NCI-H2227 (cell line): ENCODE results near the gene PTP4A1.
"Not testable (repeated sequence)": the region's sequence is repeated elsewhere in the genome, so short reads cannot be mapped to it uniquely, and the experiment has no call there.

Experiments
- DNase-seq: peaks from one replicate; lab custom pipeline; 2025; ENCODE audit not compliant: unreplicated experiment; lab: John Stamatoyannopoulos, UW

PTP4A1 gene

DNA sequence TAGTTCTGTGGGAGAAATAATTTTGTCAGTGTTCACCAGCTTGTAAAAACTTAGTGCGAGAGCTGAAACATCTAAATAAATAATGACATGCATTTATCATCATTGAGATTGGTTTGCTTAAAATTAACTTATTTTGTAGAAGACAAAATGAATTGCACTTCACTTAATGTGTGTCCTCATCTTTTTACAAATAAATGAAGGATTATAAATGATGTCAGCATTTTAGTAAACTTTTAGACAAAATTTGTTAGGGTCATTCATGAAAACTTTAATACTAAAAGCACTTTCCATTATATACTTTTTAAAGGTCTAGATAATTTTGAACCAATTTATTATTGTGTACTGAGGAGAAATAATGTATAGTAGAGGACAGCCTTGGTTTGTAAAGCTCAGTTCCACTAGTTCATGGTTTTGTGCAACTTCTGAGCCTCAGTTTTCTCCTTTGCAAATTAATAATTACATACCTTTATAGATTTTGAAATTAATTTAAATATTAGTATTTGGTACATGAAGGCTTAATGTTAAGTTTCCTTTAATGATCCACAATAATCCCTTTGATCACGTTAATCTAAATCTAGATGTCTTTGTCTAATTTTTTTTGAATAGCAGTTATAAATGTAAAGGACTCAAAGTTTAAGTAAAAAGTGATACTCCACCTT lies 9.2 kb downstream of the PTP4A1 start:
- no peak for DNase-seq

DNA sequence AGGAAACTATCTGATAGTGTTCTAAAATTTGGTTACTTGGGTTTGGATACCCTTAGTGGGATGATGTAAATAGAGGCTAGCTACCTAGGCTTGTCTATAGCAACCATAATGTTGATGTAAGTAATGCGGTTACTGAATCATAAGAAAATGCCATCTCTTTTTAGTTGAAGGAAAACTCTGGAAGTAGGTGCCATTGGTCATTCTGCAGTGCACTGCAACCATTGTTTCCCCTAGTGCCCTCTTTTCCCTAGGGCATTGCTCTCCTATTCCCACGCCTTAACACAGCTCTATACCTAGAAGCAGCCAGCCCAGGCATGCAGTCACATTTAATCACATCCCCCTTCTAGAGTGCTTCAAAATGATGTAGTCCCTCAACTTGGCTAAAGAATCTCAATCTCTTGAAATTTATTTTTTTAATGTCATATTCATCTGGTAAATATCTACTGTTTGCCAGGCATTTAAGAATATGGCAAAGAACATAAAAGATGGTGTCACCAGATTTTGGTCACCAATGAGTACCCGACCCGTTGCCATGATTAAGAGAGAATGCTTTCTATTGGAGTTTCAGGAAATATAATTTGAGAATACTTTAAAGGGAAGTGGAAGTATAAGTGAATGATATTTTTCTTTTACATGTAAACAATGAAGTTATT lies 10.4 kb downstream of the PTP4A1 start:
- no peak for DNase-seq

DNA sequence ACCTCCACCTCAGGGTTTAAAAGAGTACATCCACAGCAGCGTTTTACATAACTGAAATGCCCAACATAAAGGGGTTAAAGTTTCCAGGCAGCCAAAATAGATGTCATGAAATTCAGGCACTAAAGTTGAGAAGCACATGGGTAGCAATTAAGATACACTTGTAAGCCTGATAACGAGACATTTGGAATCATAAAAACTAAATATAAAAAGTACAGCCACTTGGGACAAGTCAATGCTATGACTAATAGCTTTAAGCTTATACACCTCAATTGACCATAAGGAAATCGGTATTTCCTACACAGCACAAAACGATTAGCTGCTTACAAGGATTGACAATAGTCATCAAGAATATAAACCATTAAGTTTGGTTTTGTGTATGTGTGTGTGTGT lies 11.8 kb downstream of the PTP4A1 start:
- no peak for DNase-seq

DNA sequence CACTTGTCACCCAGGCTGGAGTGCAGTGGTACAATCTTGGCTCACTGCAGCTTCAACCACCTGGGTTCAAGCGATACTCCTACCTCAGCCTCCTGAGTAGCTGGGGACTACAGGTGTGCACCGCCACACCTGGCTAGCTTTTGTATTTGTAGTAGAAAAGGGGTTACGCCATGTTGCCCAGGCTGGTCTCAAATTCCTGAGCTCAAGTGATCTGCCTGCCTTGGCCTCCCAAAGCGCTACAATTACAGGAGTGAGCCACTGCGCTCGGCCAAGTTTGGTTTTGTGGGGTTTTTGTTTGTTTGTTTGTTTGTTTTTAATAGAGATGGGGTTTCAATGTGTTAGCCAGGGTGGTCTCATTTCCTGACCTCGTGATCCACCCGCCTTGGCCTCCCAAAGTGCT lies 12.3 kb downstream of the PTP4A1 start:
- DNase-seq: no peak

DNA sequence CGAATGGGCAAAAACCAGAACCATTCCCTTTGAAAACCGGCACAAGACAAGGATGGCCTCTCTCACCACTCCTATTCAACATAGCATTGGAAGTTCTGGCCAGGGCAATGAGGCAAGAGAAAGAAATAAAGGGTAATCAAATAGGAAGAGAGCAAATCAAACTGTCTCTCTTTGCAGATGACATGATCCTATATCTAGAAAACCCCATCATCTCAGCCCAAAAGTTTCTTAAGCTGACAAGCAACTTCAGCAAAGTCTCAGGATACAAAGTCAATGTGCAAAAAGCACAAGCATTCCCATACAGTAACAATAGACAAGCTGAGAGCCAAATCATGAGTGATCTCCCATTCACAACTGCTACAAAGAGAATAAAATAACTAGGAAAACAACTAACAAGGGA lies 13.4 kb downstream of the PTP4A1 start:
- not testable (repeated sequence) for DNase-seq

DNA sequence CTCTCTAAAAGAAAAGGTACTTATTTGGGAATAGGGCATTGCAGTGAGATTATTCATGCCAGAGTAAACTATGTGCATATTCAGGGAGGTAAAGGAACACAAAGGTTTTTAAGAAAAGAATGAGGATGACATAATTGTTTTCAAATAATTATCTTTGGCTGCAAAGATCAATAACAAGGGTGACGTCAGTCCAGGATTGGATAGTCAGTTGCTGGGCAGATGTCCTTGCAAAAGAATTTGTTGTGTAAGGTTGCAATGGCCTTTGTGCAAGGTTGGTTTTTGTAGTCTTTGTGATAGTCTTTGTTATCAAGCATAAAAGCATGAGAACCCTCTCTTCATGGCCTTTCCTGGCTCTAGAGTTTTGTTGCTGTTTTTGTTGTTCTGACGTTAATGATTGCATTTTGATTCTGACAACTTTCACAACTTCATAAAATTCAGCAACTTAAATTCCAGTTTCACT lies 17.7 kb downstream of the PTP4A1 start:
- DNase-seq: no peak

DNA sequence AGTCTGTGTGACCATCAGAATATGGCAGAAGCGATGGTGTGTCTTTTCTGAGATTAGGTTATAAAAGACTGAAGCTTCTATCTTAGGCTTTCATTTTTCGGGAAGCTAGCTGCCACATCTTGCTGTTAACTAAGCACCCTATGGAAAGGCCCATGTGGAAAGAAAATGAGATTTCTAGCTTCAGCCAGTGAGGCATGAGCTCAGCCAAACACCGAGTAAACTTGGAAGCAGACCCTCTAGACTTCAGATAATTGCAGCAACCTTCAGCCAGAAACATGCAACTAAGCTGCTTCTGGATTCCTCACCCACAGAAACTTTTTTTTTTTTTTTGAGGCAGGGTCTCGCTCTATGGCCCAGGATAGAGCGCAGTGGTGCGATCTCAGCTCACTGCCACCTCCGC lies 20.6 kb downstream of the PTP4A1 start:
- no peak for DNase-seq

DNA sequence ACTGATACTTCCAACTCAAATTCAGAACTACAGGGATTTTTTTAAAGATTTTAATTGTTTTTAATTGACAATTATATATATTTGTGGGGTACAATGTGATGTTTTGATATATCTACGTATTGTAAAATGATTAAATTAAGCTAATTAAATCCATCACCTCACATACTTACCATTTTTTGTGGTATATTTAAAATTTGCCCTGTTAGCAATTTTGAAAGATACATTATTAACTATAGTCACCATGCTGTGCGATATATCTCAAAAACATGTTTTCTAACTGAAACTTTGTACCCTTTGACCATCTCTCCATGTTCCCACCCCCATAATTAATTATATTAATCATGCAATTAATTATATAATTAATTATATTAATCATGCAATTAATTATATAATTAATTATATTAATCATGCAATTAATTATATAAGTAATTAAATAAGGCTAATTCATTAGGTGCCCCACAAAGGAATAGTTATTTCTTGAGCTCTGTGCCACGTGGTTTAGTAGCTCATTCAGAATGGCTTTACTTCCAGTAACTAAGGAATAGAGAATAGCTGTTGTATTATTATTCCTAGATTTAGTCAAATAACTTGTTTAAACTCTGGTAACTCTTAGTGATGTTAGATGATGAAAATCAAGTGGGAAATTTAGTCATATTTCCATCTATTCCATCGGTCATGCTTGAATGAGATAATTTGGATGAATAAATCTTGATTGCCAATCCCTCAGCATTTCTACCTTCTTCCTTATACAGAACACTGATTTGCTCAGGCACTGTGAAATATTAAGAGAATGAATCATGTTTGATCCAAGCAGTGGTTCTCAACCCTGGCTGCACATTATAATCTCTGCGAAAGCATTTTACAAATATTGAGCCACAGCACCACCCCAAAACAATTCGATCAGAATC lies 25.1 kb downstream of the PTP4A1 start:
- no peak for DNase-seq

DNA sequence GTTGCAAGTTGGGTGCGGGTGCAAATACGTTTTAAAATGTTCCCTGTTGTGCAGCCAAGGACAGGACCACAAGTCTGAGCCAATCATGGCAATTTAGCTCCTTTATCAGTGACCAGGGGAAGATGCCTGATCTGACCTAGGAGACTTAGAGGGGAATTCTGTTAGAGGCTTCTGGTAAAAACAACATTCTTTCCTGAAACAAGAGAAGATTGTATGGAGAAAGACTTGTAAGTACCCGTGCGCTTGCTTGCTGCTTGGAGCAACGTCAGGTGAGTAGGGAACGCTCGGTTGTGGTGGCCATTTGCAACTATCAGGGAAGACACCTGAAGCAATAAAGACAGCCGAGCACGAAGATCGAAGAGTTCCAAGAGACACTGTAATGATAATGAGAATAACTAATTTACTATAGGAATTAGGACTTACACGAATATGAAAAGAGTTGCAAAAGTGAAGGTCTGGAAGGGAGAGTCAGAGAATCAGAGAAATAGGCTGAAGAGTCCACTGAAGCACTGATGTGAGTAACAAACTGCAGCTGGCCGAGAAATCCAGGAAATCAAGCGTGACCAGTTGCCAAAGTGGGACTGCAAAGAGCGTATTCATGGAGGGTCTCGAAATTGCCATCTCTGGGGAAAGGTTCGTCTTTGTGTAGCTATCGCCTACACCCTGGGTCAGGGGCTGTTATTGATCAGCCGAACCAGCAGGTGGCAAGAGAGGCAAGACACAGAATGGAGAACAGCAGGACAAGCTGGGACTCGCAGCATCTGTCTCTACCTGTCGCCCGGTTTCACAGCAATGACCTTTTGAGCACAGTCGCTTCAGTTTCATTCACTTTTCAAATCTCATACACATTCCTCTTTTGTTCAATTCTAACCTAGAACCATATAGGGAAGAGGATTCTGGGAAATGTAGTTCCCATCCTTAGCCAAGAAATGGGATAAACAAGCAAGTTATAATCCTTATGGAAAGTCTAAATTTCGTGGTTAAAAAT lies 26.1 kb downstream of the PTP4A1 start:
- peak; percentile 71 for DNase-seq

DNA sequence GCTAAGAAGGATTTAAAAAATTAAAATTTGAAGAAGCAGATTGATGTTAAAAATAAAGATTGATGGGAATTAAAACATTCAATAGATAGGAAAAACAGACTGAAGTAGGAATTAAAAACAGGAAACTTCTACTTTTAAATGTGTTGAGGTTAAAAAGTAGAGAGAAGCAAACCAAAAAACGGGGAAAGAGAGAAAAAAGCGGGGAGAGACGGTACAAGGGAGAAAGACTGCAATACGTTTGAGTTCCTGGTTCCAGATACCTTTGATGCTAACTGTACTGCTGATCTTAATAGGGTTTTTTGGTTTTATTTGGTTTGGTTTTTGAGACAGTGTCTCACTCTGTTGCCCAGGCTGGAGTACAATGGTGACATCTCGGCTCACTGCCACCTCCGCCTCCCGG lies 27.0 kb downstream of the PTP4A1 start:
- DNase-seq: no peak

DNA sequence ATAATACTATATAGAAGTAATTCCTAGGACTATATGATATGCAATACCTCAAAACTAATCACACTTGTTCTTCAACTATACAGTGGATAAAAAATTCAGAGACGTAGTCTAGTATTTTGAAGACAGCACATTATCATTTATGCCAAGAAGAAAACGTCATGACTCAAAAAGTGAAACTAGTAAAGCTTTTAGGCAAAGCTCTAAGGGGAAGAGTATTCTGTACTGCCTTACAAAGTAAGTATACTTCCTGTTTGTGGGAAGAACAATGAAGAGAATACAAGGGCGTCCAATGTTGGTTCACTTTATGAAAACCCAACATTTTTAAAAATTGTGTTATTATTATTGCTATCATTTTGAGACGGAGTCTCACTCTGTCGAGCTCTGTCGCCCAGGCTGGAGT lies 27.9 kb downstream of the PTP4A1 start:
- no peak for DNase-seq

DNA sequence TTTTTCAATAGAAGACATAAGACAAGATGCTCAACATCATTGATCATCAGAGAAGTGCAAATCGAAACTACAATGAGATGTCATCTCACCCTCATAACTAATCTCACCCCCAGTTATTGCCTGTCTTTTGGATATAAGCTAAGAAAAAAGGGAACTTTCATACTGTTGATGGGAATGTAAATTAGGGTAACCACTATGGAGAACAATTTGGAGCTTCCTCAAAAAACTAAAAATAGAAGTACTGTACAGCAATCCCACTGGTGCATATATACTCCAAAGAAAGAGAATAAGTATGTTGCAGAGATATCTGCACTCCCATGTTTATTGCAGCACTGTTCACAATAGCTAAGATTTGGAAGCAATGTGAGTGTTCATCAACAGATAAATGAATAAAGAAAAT lies 37.0 kb downstream of the PTP4A1 start:
- DNase-seq: no peak

DNA sequence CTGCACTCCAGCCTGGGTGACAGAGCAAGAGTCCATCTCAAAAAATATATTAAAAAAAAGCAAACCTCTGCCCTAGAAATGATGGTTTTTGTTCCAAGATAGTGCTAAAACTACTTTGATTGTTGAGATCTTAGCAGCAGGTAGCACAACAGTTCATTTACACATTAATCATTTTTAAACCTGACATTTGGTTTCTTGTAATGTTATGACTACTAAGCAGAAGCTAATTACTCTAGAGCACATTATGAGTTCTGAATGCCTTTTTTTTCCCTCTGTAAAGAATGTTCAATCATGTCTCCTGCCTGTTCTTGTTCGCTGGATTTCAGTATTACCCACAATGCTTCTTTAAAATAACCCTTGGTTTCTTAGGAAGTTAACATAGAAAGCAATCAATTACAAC lies 38.7 kb downstream of the PTP4A1 start:
- DNase-seq: no peak

DNA sequence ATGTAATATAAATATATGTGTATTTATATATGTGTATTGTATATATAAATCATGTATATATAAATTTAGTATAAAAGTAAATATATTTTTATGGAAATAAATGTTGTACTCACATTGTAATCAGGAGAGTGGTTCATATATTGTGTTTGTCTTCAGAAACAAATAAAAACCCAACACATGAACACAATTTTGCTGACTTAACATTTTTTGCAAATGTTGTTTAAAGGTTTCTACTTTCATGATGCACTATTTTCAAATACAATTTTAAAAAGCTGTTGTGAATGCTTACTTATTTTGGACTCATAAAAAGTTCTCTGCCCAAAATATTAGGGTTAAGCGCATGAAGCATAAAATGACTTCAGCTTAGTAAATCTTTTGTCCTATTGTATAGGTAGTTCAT lies 39.3 kb downstream of the PTP4A1 start:
- DNase-seq: no peak

DNA sequence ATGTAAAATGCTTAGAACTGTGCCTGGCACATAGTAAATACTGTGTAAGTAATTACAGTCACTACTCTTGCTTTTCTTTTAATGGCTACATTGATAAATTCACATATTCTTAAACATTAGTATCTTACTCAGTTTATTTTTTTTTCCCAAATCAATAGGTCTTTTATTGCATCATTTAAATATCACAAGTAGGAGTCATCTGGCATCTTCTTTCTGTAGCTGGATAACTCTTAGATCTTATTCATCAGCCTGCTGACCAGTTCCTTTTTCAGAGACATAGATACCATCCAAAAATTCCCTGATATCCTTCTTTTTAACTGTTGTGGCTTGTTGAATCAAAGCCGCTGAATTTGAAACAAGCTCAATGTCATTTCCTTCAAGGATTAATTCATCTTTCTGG lies 43.3 kb downstream of the PTP4A1 start:
- no peak for DNase-seq
